Stimulated activated CD8-positive, alpha-beta memory T cell treated with anti-CD3 and anti-CD28 coated beads, Interleukin-4, amount 100 ng/mL, for 4 hours (primary cell): ENCODE measurements around the gene CFHR3.
"Not testable (repeated sequence)": the region's sequence is repeated elsewhere in the genome, so short reads cannot be mapped to it uniquely, and the experiment has no call there.

Experiments used
- DNase-seq, 2 donors: peaks; one replicate each; pipeline ENCODE4 v3.0.0-alpha.2; 2020; ENCODE audit warnings: low read depth in 2 of 2, low spot score in 1 of 2

CFHR3 gene

GRCh38 chr1:196774603-196775002, at the start of gene CFHR3:
TSS of gene CFHR3 (plus strand) at chr1:196774840. CDS start at chr1:196774887, 47 bp downstream.
- no peak for DNase-seq

- DNase-seq = no peak
Measured at GRCh38 chr1:196732526-196732925, 42.1 kb upstream of the CFHR3 start.

- DNase-seq = no peak
Measured at GRCh38 chr1:196733091-196733970, 41.3 kb upstream of the CFHR3 start.

GRCh38 chr1:196734006-196734405, 40.6 kb upstream of the CFHR3 start:
- no peak for DNase-seq

GRCh38 chr1:196734460-196734859, 40.2 kb upstream of the CFHR3 start:
- DNase-seq = no peak

- DNase-seq = no peak
Measured at GRCh38 chr1:196738730-196739129, 35.9 kb upstream of the CFHR3 start.

- not testable (repeated sequence) for DNase-seq
Measured at GRCh38 chr1:196743244-196743643, 31.4 kb upstream of the CFHR3 start.

- DNase-seq = not testable (repeated sequence)
Measured at GRCh38 chr1:196765019-196765740, 9.5 kb upstream of the CFHR3 start.

GRCh38 chr1:196769823-196770222, 4.8 kb upstream of the CFHR3 start:
- DNase-seq = not testable (repeated sequence)

- no peak for DNase-seq
Measured at GRCh38 chr1:196773713-196774112, 927 bp upstream of the CFHR3 start.

GRCh38 chr1:196774175-196774574, 465 bp upstream of the CFHR3 start:
- no peak for DNase-seq

- DNase-seq = no peak
Measured at GRCh38 chr1:196777603-196778002, 3.0 kb downstream of the CFHR3 start.

- DNase-seq = no peak
Measured at GRCh38 chr1:196779093-196779492, 4.5 kb downstream of the CFHR3 start.

GRCh38 chr1:196791252-196791651, 16.6 kb downstream of the CFHR3 start:
- not testable (repeated sequence) for DNase-seq

GRCh38 chr1:196794103-196794502, 19.5 kb downstream of the CFHR3 start:
- DNase-seq = not testable (repeated sequence)

GRCh38 chr1:196797891-196798290, 23.3 kb downstream of the CFHR3 start:
- DNase-seq = no peak

- DNase-seq = not testable (repeated sequence)
Measured at GRCh38 chr1:196801920-196802319, 27.3 kb downstream of the CFHR3 start.

GRCh38 chr1:196808529-196809235, 34.0 kb downstream of the CFHR3 start:
- DNase-seq = no peak

- not testable (repeated sequence) for DNase-seq
Measured at GRCh38 chr1:196817442-196817841, 42.8 kb downstream of the CFHR3 start.

- not testable (repeated sequence) for DNase-seq
Measured at GRCh38 chr1:196819531-196819930, 44.9 kb downstream of the CFHR3 start, which contains the start of gene CFHR1. TSS of gene CFHR1 (plus strand) at chr1:196819731. CDS start at chr1:196819845, 114 bp downstream.

GRCh38 chr1:196827860-196828259, 53.2 kb downstream of the CFHR3 start:
- not testable (repeated sequence) for DNase-seq
